HEK293 (cell line): ENCODE results near the gene POU2AF1.

Experiments
- CTCF ChIA-PET: fragments of 350-600 bp; formaldehyde crosslinking; extraction: SDS; loops from one replicate; lab custom pipeline; 2021; ENCODE audit warnings: antibody characterized with exemption; lab: Yijun Ruan, JAX
- POLR2A ChIA-PET: fragments of 300-600 bp; formaldehyde crosslinking; extraction: SDS; loops from one replicate; lab custom pipeline; 2020; ENCODE audit warnings: antibody characterized with exemption, inconsistent platforms; lab: Yijun Ruan, JAX
- H3K27ac ChIP-seq: fragments of 200-500 bp; sonication (Bioruptor generic); 2 replicates; pipeline ENCODE4 v1.5.1; 2014; ENCODE audit warnings: low read depth, low read length, control low read depth, inconsistent platforms; ENCODE audit errors: extremely low read depth
- H3K36me3 ChIP-seq, 2 experiments: fragments of 200-500 bp in 1 of 2; sonication (Bioruptor generic) in 1 of 2; 1 replicate in 1 of 2; 2 replicates in 1 of 2; pipeline ENCODE4 v1.5.1; 2014 to 2017; ENCODE audit warnings: inconsistent platforms in 2 of 2, low read length in 2 of 2; ENCODE audit not compliant: control insufficient read depth in 2 of 2, insufficient read depth in 1 of 2
- H3K4me1 ChIP-seq: fragments of 200-500 bp; sonication (Bioruptor generic); 2 replicates; pipeline ENCODE4 v1.5.1; 2014; ENCODE audit warnings: mild to moderate bottlenecking, low read length, inconsistent platforms; ENCODE audit not compliant: control insufficient read depth, insufficient read depth
- H3K4me3 ChIP-seq: 2 replicates; pipeline ENCODE4 v1.5.1; 2011; ENCODE audit warnings: low read depth, mild to moderate bottlenecking, control low read depth, low read length, moderate library complexity
- H3K9me3 ChIP-seq: fragments of 200-500 bp; sonication (Bioruptor generic); 2 replicates; pipeline ENCODE4 v1.5.1; 2014; ENCODE audit warnings: low read depth, low read length, inconsistent platforms; ENCODE audit not compliant: control insufficient read depth, insufficient read depth
- AEBP2 ChIP-seq: fragments of 450-650 bp; formaldehyde crosslinking; IDR thresholded peaks from 2 replicates; pipeline ENCODE4 v1.5.1; 2016; ENCODE audit warnings: missing biosample characterization, missing genetic modification characterization, borderline replicate concordance
- BCL6B ChIP-seq: fragments of 450-650 bp; formaldehyde crosslinking; IDR thresholded peaks from 2 replicates; pipeline ENCODE4 v1.5.1; 2017; ENCODE audit warnings: missing biosample characterization, missing genetic modification characterization
- GLI2 ChIP-seq: fragments of 450-650 bp; formaldehyde crosslinking; IDR thresholded peaks from 2 replicates; pipeline ENCODE4; 2017; ENCODE audit warnings: missing biosample characterization, missing genetic modification characterization, low read depth, borderline replicate concordance
- IKZF3 ChIP-seq: fragments of 450-650 bp; IDR thresholded peaks from 2 replicates; pipeline ENCODE4 v1.5.0; 2018; ENCODE audit warnings: missing biosample characterization, mild to moderate bottlenecking, missing genetic modification characterization, moderate library complexity
- KLF1 ChIP-seq: fragments of 450-650 bp; formaldehyde crosslinking; IDR thresholded peaks from 2 replicates; pipeline ENCODE4 v1.5.1; 2016; ENCODE audit warnings: missing biosample characterization, missing genetic modification characterization
- OSR2 ChIP-seq: fragments of 450-650 bp; formaldehyde crosslinking; IDR thresholded peaks from 2 replicates; pipeline ENCODE4 v1.5.1; 2016; ENCODE audit warnings: missing biosample characterization, missing genetic modification characterization
- REPIN1 ChIP-seq: fragments of 450-650 bp; formaldehyde crosslinking; IDR thresholded peaks from 2 replicates; pipeline ENCODE4 v1.5.1; 2017; ENCODE audit warnings: missing biosample characterization, missing genetic modification characterization, low read depth
- SP7 ChIP-seq: fragments of 450-650 bp; formaldehyde crosslinking; IDR thresholded peaks from 2 replicates; pipeline ENCODE4 v1.5.1; 2016; ENCODE audit warnings: missing biosample characterization, missing genetic modification characterization
- TRIM28 ChIP-seq: IDR thresholded peaks from 2 replicates; pipeline ENCODE4 v1.6.1; 2011; ENCODE audit warnings: low read length, control low read depth, borderline replicate concordance
- ZEB2 ChIP-seq: fragments of 450-650 bp; formaldehyde crosslinking; IDR thresholded peaks from 2 replicates; pipeline ENCODE4 v1.5.1; 2016; ENCODE audit warnings: missing biosample characterization, missing genetic modification characterization
- ZFP3 ChIP-seq: fragments of 450-650 bp; formaldehyde crosslinking; IDR thresholded peaks from 2 replicates; pipeline ENCODE4 v1.5.1; 2016; ENCODE audit warnings: low read depth, missing biosample characterization, missing genetic modification characterization
- ZNF138 ChIP-seq: fragments of 450-650 bp; formaldehyde crosslinking; IDR thresholded peaks from 2 replicates; pipeline ENCODE4 v1.5.1; 2016; ENCODE audit warnings: missing biosample characterization, missing genetic modification characterization, borderline replicate concordance
- ZNF140 ChIP-seq: fragments of 450-650 bp; formaldehyde crosslinking; IDR thresholded peaks from 2 replicates; pipeline ENCODE4 v1.5.1; 2016; ENCODE audit warnings: missing biosample characterization, missing genetic modification characterization
- ZNF221 ChIP-seq: fragments of 450-650 bp; formaldehyde crosslinking; IDR thresholded peaks from 2 replicates; pipeline ENCODE4 v1.5.1; 2017; ENCODE audit warnings: missing biosample characterization, missing genetic modification characterization, borderline replicate concordance
- ZNF248 ChIP-seq: fragments of 450-650 bp; formaldehyde crosslinking; IDR thresholded peaks from 2 replicates; pipeline ENCODE4 v1.5.1; 2017; ENCODE audit warnings: missing biosample characterization, missing genetic modification characterization
- ZNF341 ChIP-seq: fragments of 450-650 bp; formaldehyde crosslinking; IDR thresholded peaks from 2 replicates; pipeline ENCODE4; 2016; ENCODE audit warnings: low read depth, missing biosample characterization, missing genetic modification characterization
- ZNF354C ChIP-seq: fragments of 450-650 bp; formaldehyde crosslinking; IDR thresholded peaks from 2 replicates; pipeline ENCODE4 v1.5.1; 2016; ENCODE audit warnings: missing biosample characterization, missing genetic modification characterization, low read depth, borderline replicate concordance
- ZNF37A ChIP-seq: fragments of 450-650 bp; IDR thresholded peaks from 2 replicates; pipeline ENCODE4 v1.5.1; 2018; ENCODE audit warnings: missing biosample characterization, missing genetic modification characterization
- ZNF394 ChIP-seq: fragments of 450-650 bp; formaldehyde crosslinking; IDR thresholded peaks from 2 replicates; pipeline ENCODE4 v1.5.1; 2016; ENCODE audit warnings: missing biosample characterization, missing genetic modification characterization, mild to moderate bottlenecking, moderate library complexity, borderline replicate concordance
- ZNF404 ChIP-seq: fragments of 450-650 bp; formaldehyde crosslinking; IDR thresholded peaks from 2 replicates; pipeline ENCODE4 v1.5.1; 2017; ENCODE audit warnings: missing biosample characterization, missing genetic modification characterization
- ZNF521 ChIP-seq: fragments of 450-650 bp; formaldehyde crosslinking; IDR thresholded peaks from 2 replicates; pipeline ENCODE4 v1.5.1; 2017; ENCODE audit warnings: missing biosample characterization, mild to moderate bottlenecking, missing genetic modification characterization
- ZNF530 ChIP-seq: fragments of 450-650 bp; formaldehyde crosslinking; IDR thresholded peaks from 2 replicates; pipeline ENCODE4 v1.5.1; 2016; ENCODE audit warnings: low read depth, missing biosample characterization, missing genetic modification characterization
- ZNF549 ChIP-seq: fragments of 450-650 bp; IDR thresholded peaks from 2 replicates; pipeline ENCODE4 v1.5.1; 2018; ENCODE audit warnings: missing biosample characterization, missing genetic modification characterization, mild to moderate bottlenecking, inconsistent platforms, moderate library complexity
- ZNF621 ChIP-seq: fragments of 450-650 bp; formaldehyde crosslinking; IDR thresholded peaks from 2 replicates; pipeline ENCODE4 v1.5.1; 2017; ENCODE audit warnings: missing biosample characterization, missing genetic modification characterization
- ZNF654 ChIP-seq: fragments of 450-650 bp; formaldehyde crosslinking; IDR thresholded peaks from 2 replicates; pipeline ENCODE4 v1.5.1; 2016; ENCODE audit warnings: low read depth, missing biosample characterization, missing genetic modification characterization
- ZNF670 ChIP-seq: fragments of 450-650 bp; formaldehyde crosslinking; IDR thresholded peaks from 2 replicates; pipeline ENCODE4 v1.5.1; 2016; ENCODE audit warnings: missing biosample characterization, missing genetic modification characterization, low read depth
- ZNF692 ChIP-seq: fragments of 450-650 bp; formaldehyde crosslinking; IDR thresholded peaks from 2 replicates; pipeline ENCODE4 v1.5.1; 2016; ENCODE audit warnings: missing biosample characterization, missing genetic modification characterization
- ZSCAN16 ChIP-seq: fragments of 450-650 bp; formaldehyde crosslinking; IDR thresholded peaks from 2 replicates; pipeline ENCODE4 v1.5.1; 2016; ENCODE audit warnings: missing biosample characterization, missing genetic modification characterization
- ZSCAN30 ChIP-seq: fragments of 450-650 bp; IDR thresholded peaks from 2 replicates; pipeline ENCODE4 v1.5.1; 2018; ENCODE audit warnings: missing biosample characterization, mild to moderate bottlenecking, missing genetic modification characterization, moderate library complexity
- ZXDB ChIP-seq: fragments of 450-650 bp; formaldehyde crosslinking; IDR thresholded peaks from 2 replicates; pipeline ENCODE4 v1.5.1; 2016; ENCODE audit warnings: missing biosample characterization, missing genetic modification characterization

Gene POU2AF1

GRCh38 chr11:111419641-111420327 is 40.7 kb upstream of the POU2AF1 start:
- CTCF ChIA-PET: interaction anchor here (3.8 to 8.5 kb wide), 2 partner anchors 9 to 137 kb away, joined by 20 to 122 read pairs; no protein-coding TSS in a partner anchor
- Histone ChIP-seq H3K27ac (no peak overlapping the region), H3K36me3 (no peaks in the 10 kb centered on the region), H3K4me3 (no peak overlapping the region), H3K4me1 (no peaks in the 10 kb centered on the region), H3K9me3 (no peaks in the 10 kb centered on the region)
- POLR2A ChIA-PET: no interaction called here
- TF ChIP-seq ZNF248 (tag by site-specific recombination) (no peak), ZNF404 (no peak), ZNF692 (tag by site-specific recombination) (no peak)

GRCh38 chr11:111419181-111419580 is 40.1 kb upstream of the POU2AF1 start:
- ChIA-PET POLR2A (no interaction called here), CTCF (interaction anchor here (3.8 to 8.5 kb wide), 2 partner anchors 10 to 137 kb away, joined by 20 to 122 read pairs; no protein-coding TSS in a partner anchor)
- Histone ChIP-seq H3K27ac (no peak overlapping the region), H3K36me3 (no peaks in the 10 kb centered on the region), H3K4me1 (no peaks in the 10 kb centered on the region), H3K9me3 (no peaks in the 10 kb centered on the region), H3K4me3 (no peak overlapping the region)
- TF ChIP-seq ZNF140 (tag by site-specific recombination): no peak
- no peak for TF ChIP-seq SP7 (tag by site-specific recombination)
- TF ChIP-seq ZFP3 (tag by site-specific recombination): no peak
- TF ChIP-seq ZSCAN16 (tag by site-specific recombination): no peak
- no peak for TF ChIP-seq ZNF621 (tag by site-specific recombination)
- TF ChIP-seq IKZF3 (tag by site-specific recombination): no peak
- no peak for TF ChIP-seq ZSCAN30 (tag by site-specific recombination)
- no peak for TF ChIP-seq ZNF394
- no peak for TF ChIP-seq ZEB2 (tag by site-specific recombination)
- no peak for TF ChIP-seq GLI2 (tag by site-specific recombination)
- no peak for TF ChIP-seq ZNF670 (tag by site-specific recombination)
- TF ChIP-seq ZNF37A (tag by site-specific recombination): no peak
- no peak for TF ChIP-seq TRIM28
- TF ChIP-seq BCL6B (tag by site-specific recombination): no peak
- no peak for TF ChIP-seq ZNF530 (tag by site-specific recombination)
- TF ChIP-seq ZNF521 (tag by site-specific recombination): no peak
- TF ChIP-seq OSR2: no peak
- no peak for TF ChIP-seq ZNF354C

GRCh38 chr11:111418436-111418787 is 39.3 kb upstream of the POU2AF1 start:
- ChIA-PET POLR2A (interaction anchor here (1.4 kb wide), 1 partner anchor 40 kb away, joined by 3 read pairs; no protein-coding TSS in a partner anchor), CTCF (interaction anchor here (3.8 to 8.5 kb wide), 2 partner anchors 10 to 136 kb away, joined by 20 to 122 read pairs; no protein-coding TSS in a partner anchor)
- no peak overlapping the region for H3K27ac ChIP-seq
- no peak overlapping the region for H3K4me3 ChIP-seq
- no peaks in the 10 kb centered on the region for H3K4me1 ChIP-seq
- H3K9me3 ChIP-seq: no peaks in the 10 kb centered on the region
- H3K36me3 ChIP-seq: no peaks in the 10 kb centered on the region
- TF ChIP-seq KLF1 (tag by site-specific recombination) (no peak), REPIN1 (tag by site-specific recombination) (no peak), ZXDB (tag by site-specific recombination) (no peak), ZNF138 (no peak), ZNF341 (tag by site-specific recombination) (no peak), ZNF221 (tag by site-specific recombination) (no peak), ZNF549 (no peak), ZNF654 (tag by site-specific recombination) (no peak), ZNF404 (no peak), AEBP2 (tag by site-specific recombination) (no peak)
